Measurements from ENCODE around the gene PTPRD.

DNA sequence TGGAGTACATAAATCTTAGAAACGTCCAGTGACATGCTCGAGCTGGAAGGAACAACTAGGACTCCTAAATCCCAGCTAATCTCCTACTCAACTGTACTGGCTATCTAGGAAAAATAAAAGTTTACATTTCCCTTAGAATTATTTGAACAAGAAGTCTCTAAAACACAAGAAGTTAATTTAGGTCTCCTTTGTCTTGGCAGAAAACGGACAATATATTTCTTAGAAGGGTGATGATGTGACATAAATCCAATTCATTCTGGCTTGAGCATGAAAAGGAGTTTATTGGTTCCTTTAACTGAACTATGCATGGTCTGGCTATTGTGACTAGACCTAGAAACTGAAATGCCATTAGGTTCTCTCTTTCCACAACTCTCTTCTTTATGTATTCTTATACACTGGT is 1571.0 kb downstream of the PTPRD start:
- TF ChIP-seq CTCF (IDR thresholded peaks at IDR 0.05) (no peak), REST (IDR thresholded peaks at IDR 0.05; ENCODE audit: insufficient read depth in 1 of 2, low read depth in 2 of 2, low read length in 1 of 2) (no peak)
